ENCODE measurements around the gene MBD3.
"Not testable (repeated sequence)": the region's sequence is repeated elsewhere in the genome, so short reads cannot be mapped to it uniquely, and the experiment has no call there.

The MBD3 gene

DNA sequence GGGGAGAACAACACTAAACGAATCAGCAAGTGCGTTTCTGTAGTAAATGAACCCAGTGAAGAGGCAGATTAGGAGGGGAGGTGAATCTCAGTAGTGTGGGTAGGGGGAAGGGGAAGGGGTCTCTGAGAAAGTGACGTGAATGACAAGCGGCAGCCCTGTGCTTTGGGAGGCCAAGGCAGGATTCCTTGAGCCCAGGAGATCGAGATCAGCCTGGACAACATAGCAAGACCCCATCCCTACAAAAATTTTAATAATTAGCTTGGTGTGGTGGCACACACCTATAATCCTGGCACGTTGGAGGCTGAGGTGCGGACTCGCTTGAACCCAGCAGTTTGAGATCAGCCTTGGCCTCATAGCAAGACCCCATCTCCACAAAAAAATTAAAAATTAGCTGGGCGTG is 60.7 kb downstream of the MBD3 start:
- Mint-ChIP-seq H3K27ac (no peak overlapping the region), H3K4me3 (no peak overlapping the region), H3K9me3 (no peaks in the 10 kb centered on the region), H3K27me3 (ENCODE audit: low read depth) (peaks cover 29% of the 10 kb centered on the region), H3K36me3 (ENCODE audit: low read depth) (no peaks in the 10 kb centered on the region), H3K4me1 (no peaks in the 10 kb centered on the region)
- TF ChIP-seq, protein P1, sequence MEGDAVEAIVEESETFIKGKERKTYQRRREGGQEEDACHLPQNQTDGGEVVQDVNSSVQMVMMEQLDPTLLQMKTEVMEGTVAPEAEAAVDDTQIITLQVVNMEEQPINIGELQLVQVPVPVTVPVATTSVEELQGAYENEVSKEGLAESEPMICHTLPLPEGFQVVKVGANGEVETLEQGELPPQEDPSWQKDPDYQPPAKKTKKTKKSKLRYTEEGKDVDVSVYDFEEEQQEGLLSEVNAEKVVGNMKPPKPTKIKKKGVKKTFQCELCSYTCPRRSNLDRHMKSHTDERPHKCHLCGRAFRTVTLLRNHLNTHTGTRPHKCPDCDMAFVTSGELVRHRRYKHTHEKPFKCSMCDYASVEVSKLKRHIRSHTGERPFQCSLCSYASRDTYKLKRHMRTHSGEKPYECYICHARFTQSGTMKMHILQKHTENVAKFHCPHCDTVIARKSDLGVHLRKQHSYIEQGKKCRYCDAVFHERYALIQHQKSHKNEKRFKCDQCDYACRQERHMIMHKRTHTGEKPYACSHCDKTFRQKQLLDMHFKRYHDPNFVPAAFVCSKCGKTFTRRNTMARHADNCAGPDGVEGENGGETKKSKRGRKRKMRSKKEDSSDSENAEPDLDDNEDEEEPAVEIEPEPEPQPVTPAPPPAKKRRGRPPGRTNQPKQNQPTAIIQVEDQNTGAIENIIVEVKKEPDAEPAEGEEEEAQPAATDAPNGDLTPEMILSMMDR (IDR thresholded peaks at IDR 0.05; ENCODE audit: unreplicated experiment in 3 of 3): no peak

DNA sequence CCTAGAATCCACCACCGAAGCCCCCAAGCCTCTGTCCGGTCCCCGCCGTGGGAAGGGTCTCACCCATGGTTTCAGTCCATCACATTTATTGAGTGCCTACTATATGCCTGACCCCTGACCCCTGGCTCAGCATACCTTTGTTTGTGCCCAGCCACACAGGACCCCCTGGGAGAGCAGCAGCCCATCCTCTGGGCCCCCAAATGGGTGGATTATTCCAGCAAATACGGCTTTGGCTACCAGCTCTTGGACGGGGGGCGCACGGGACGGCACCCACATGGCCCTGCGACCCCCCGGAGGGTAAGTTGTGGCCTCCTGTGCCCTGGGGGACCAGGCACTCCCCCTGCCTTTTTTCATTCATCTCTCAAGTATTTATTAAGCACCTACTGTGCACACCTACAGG is 61.1 kb downstream of the MBD3 start:
- no peak overlapping the region for H3K4me3 Mint-ChIP-seq
- H3K9me3 Mint-ChIP-seq: no peaks in the 10 kb centered on the region
- H3K4me1 Mint-ChIP-seq: no peaks in the 10 kb centered on the region
- no peak overlapping the region for H3K27ac Mint-ChIP-seq
- TF ChIP-seq, protein P1 (IDR thresholded peaks at IDR 0.05; ENCODE audit: unreplicated experiment in 3 of 3): no peak
- peaks cover 32% of the 10 kb centered on the region for H3K27me3 Mint-ChIP-seq (ENCODE audit: low read depth)
- H3K36me3 Mint-ChIP-seq (ENCODE audit: low read depth): no peaks in the 10 kb centered on the region

DNA sequence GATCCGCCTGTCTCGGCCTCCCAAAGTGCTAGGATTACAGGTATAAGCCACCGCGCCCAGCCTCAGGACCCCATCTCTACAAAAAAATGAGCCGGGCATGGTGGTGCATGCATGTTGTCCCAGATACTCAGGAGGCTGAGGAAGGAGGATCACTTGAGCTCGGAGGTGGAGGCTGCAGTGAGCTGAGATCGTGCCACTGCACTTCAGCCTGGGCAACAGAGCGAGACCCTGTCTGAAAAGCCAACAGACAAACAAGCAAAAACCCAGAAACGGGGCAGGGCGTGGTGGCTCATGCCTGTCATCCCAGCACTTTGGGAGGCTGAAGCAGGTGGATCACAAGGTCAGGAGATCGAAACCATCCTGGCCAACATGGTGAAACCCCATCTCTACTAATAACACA is 61.8 kb downstream of the MBD3 start:
- H3K36me3 Mint-ChIP-seq (ENCODE audit: low read depth); H3K4me1 Mint-ChIP-seq; H3K27ac Mint-ChIP-seq; H3K9me3 Mint-ChIP-seq; H3K4me3 Mint-ChIP-seq: not testable (repeated sequence)
- H3K27me3 Mint-ChIP-seq (ENCODE audit: low read depth): peaks cover 39% of the 10 kb centered on the region

DNA sequence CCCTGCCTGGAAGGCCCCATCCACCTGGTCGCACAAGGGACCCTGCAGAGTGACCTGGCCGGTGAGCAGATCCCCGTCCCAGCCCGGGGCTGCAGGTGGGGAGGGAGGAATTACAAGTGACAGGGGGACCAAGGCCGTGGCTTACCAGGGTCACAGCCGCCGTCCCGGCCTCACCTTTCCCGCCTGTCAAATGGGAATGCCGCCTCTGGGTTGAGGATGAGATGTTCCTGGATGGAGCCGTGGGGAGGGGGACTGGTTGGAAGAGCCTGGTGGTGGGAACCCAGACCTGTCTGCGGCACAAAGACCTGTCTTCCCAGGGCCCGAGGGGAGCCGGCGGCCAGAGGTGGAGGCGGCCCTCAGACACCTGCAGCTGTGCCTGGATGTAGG is 63.2 kb downstream of the MBD3 start:
- TF ChIP-seq, protein P1 (IDR thresholded peaks at IDR 0.05; ENCODE audit: unreplicated experiment in 3 of 3): no peak
- H3K27ac Mint-ChIP-seq: no peak overlapping the region
- H3K27me3 Mint-ChIP-seq (ENCODE audit: low read depth): peaks cover 48% of the 10 kb centered on the region
- H3K9me3 Mint-ChIP-seq: no peaks in the 10 kb centered on the region
- H3K36me3 Mint-ChIP-seq (ENCODE audit: low read depth): no peaks in the 10 kb centered on the region
- no peak overlapping the region for H3K4me3 Mint-ChIP-seq
- H3K4me1 Mint-ChIP-seq: peaks cover 6% of the 10 kb centered on the region

DNA sequence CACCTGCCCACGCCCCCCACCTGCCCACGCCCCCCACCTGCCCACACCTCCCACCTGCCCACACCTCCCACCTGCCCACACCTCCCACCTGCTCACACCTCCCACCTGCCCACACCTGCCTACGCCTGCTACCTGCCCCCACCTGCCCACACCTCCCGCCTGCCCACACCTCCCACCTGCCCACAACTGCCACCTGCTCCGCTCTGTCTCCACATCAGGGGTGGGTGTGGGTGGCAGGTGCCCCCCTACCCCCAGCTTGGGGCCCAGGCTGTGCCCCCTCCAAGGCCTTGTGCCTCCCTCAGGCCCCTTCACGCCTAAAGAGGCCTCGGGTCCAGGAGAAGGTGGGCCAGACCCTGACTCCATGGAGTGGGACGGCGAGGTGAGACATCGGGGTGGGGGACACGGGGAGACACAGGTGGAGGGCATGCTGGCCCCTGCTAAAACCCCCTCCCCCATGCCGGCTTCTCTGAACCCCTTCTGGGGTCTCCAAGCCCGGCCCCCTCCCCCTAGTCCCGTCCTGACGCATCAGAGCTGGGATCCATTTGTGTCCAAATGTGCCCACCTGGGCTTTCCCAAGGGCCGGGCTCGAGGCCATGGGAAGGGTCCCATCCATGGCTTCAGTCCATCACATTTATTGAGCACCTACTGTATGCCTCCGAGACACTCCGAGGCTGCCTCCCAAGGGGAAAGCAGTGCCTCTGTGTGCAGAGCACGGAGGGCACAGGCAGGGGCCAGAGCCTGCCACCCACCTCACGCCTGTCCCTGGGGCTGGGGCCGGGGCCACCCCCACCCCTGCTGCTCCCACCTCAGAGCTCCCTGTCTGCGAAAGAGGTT is 63.9 kb downstream of the MBD3 start:
- Mint-ChIP-seq H3K27me3 (ENCODE audit: low read depth) (peaks cover 51% of the 10 kb centered on the region), H3K4me1 (peaks cover 8% of the 10 kb centered on the region), H3K9me3 (no peaks in the 10 kb centered on the region), H3K27ac (no peak overlapping the region), H3K4me3 (no peak overlapping the region), H3K36me3 (ENCODE audit: low read depth) (no peaks in the 10 kb centered on the region)
- TF ChIP-seq, protein P1 (IDR thresholded peaks at IDR 0.05; ENCODE audit: unreplicated experiment in 3 of 3): no peak

DNA sequence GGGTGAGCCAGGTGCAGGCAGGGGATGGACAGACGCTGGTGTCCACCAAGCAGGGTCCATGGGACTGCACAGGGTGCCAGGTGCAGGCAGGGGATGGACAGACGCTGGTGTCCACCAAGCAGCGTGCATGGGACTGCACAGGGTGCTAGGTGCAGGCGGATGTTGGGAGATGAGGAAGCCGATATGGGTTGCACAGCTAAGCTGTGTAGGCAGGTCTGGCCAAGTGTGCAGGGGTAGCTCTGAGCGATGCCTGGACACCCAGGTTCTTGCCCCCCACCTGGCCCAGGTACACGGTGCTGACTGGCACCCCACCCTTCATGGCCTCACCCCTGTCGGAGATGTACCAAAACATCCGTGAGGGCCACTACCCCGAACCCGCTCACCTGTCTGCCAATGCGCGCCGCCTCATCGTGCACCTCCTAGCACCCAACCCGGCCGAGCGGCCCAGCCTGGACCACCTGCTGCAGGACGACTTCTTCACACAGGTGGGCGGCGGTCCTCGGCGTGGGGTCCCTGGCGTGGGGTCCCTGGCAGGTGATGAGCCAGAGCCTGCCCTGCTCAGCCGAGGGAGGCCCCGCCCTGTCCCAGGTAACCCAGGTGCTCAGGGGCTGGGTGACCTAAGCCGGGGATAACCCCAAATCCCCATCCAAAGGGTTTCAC is 64.9 kb downstream of the MBD3 start:
- H3K4me1 Mint-ChIP-seq: peaks cover 8% of the 10 kb centered on the region
- TF ChIP-seq, protein P1 (IDR thresholded peaks at IDR 0.05; ENCODE audit: unreplicated experiment in 3 of 3): no peak
- peaks cover 59% of the 10 kb centered on the region for H3K27me3 Mint-ChIP-seq (ENCODE audit: low read depth)
- no peaks in the 10 kb centered on the region for H3K36me3 Mint-ChIP-seq (ENCODE audit: low read depth)
- no peak overlapping the region for H3K4me3 Mint-ChIP-seq
- no peaks in the 10 kb centered on the region for H3K9me3 Mint-ChIP-seq
- H3K27ac Mint-ChIP-seq: no peak overlapping the region

Measured in nephron (organoid).